Type B pancreatic cell (in vitro differentiated cells): ENCODE results near the gene PTPRC. TPM values are rescaled to one million over a fixed set of nuclear protein-coding genes. Genes with fewer than 3 reads are reported as not detected.

Source experiments
- DNase-seq: peaks from one replicate; pipeline ENCODE4 v3.0.0; 2021; ENCODE audit warnings: mixed read lengths; ENCODE audit not compliant: unreplicated experiment; ENCODE audit errors: extremely low spot score
- H3K27ac Mint-ChIP-seq: 2 replicates; pipeline ENCODE4 v1.8.0; 2021; ENCODE audit warnings: mild to moderate bottlenecking, mixed read lengths
- H3K27me3 Mint-ChIP-seq: 2 replicates; pipeline ENCODE4 v1.8.0; 2021; ENCODE audit warnings: mixed read lengths
- H3K36me3 Mint-ChIP-seq: 2 replicates; pipeline ENCODE4 v1.8.0; 2021; ENCODE audit warnings: mixed read lengths
- H3K4me1 Mint-ChIP-seq: one replicate; pipeline ENCODE4 v1.8.0; 2021; ENCODE audit warnings: mixed read lengths; ENCODE audit not compliant: unreplicated experiment
- H3K4me3 Mint-ChIP-seq: 2 replicates; pipeline ENCODE4 v1.8.0; 2021; ENCODE audit warnings: mild to moderate bottlenecking, mixed read lengths
- H3K9me3 Mint-ChIP-seq: 2 replicates; pipeline ENCODE4 v1.8.0; 2021; ENCODE audit warnings: mixed read lengths
- CTCF ChIP-seq: fragments of 200-600 bp; sonication (generic); conservative IDR thresholded peaks from 2 replicates; pipeline ENCODE4 v1.5.0; 2021; ENCODE audit warnings: antibody characterized with exemption, mild to moderate bottlenecking
- total RNA-seq: library from RNA; stranded (reverse); gene quantifications from 2 replicates; pipeline ENCODE4 v1.2.1, GENCODE V29; 2021; ENCODE audit warnings: low replicate concordance

The PTPRC gene
- total RNA-seq, 1 donor from 2014 or later: not detected

GRCh38 chr1:198678301-198678836 is 39.5 kb downstream of the PTPRC start:
- H3K36me3 Mint-ChIP-seq: no peaks in the 10 kb centered on the region
- peaks cover 15% of the 10 kb centered on the region for H3K4me1 Mint-ChIP-seq
- no peaks in the 10 kb centered on the region for H3K9me3 Mint-ChIP-seq
- no peak for TF ChIP-seq CTCF
- H3K27me3 Mint-ChIP-seq: no peaks in the 10 kb centered on the region
- no peak overlapping the region for H3K27ac Mint-ChIP-seq
- no peak for DNase-seq
- no peak overlapping the region for H3K4me3 Mint-ChIP-seq

GRCh38 chr1:198678901-198679329 is 40.1 kb downstream of the PTPRC start:
- no peaks in the 10 kb centered on the region for H3K36me3 Mint-ChIP-seq
- TF ChIP-seq CTCF: no peak
- H3K9me3 Mint-ChIP-seq: no peaks in the 10 kb centered on the region
- H3K4me3 Mint-ChIP-seq: no peak overlapping the region
- H3K4me1 Mint-ChIP-seq: peaks cover 18% of the 10 kb centered on the region
- no peak for DNase-seq
- no peaks in the 10 kb centered on the region for H3K27me3 Mint-ChIP-seq
- no peak overlapping the region for H3K27ac Mint-ChIP-seq

- no peak for TF ChIP-seq CTCF
- no peak overlapping the region for H3K4me3 Mint-ChIP-seq
- H3K36me3 Mint-ChIP-seq: no peaks in the 10 kb centered on the region
- no peaks in the 10 kb centered on the region for H3K27me3 Mint-ChIP-seq
- no peak for DNase-seq
- no peak overlapping the region for H3K27ac Mint-ChIP-seq
- H3K4me1 Mint-ChIP-seq: peaks cover 18% of the 10 kb centered on the region
- H3K9me3 Mint-ChIP-seq: no peaks in the 10 kb centered on the region
Measured at GRCh38 chr1:198679535-198680173, 40.8 kb downstream of the PTPRC start.

- Mint-ChIP-seq H3K4me1 (peaks cover 18% of the 10 kb centered on the region), H3K9me3 (no peaks in the 10 kb centered on the region), H3K27ac (no peak overlapping the region), H3K27me3 (no peaks in the 10 kb centered on the region), H3K4me3 (no peak overlapping the region), H3K36me3 (no peaks in the 10 kb centered on the region)
- no peak for DNase-seq
- TF ChIP-seq CTCF: no peak
Measured at GRCh38 chr1:198680174-198680875, 41.5 kb downstream of the PTPRC start.

GRCh38 chr1:198681252-198681651 is 42.4 kb downstream of the PTPRC start:
- Mint-ChIP-seq H3K36me3 (no peaks in the 10 kb centered on the region), H3K27me3 (no peaks in the 10 kb centered on the region), H3K27ac (no peak overlapping the region), H3K4me1 (peaks cover 18% of the 10 kb centered on the region), H3K4me3 (no peak overlapping the region), H3K9me3 (no peaks in the 10 kb centered on the region)
- no peak for TF ChIP-seq CTCF
- no peak for DNase-seq
